HepG2 (cell line): Measurements from ENCODE around the gene PNLIPRP2. TPM values are rescaled to one million over a fixed set of nuclear protein-coding genes. Genes with fewer than 3 reads are reported as not detected.

ENCODE experiments used
- ATAC-seq: fragments of 200-7000 bp; cut with Tn5 transposase; 3 replicates; pipeline ENCODE4 v1.9.1; 2020; ENCODE audit warnings: mild to moderate bottlenecking, moderate library complexity
- BruUV-seq: library from RNA; stranded (reverse); fragments of 400-500 nt; replicated peaks from 2 replicates; lab custom pipeline; 2021; lab: Mats Ljungman, UMichigan
- CTCF ChIA-PET: fragments of 300-600 bp; formaldehyde crosslinking; extraction: SDS; loops from one replicate; lab custom pipeline; 2021; ENCODE audit warnings: low total read pairs, inconsistent platforms, low intra/inter-chr PET ratio; lab: Yijun Ruan, JAX
- POLR2A ChIA-PET: fragments of 350-600 bp; sonication (Branson Sonifier 250); formaldehyde crosslinking; loops from one replicate; lab custom pipeline; 2020; ENCODE audit warnings: antibody characterized with exemption, inconsistent platforms; lab: Yijun Ruan, JAX
- DNase-seq: peaks from one replicate; pipeline ENCODE4 v3.0.0-alpha.2; 2015; ENCODE audit warnings: low spot score
- FAIRE-seq: peaks from 3 replicates; lab custom pipeline; 2011; peaks lifted over from hg19 to GRCh38; lab: Jason Lieb, UNC
- H2AFZ ChIP-seq: one replicate; pipeline ENCODE4 v1.6.1; 2011; ENCODE audit warnings: low read length, inconsistent platforms
- H3K27ac ChIP-seq: fragments of 300-600 bp; 3 replicates; pipeline ENCODE4 v1.8.0; 2011; ENCODE audit warnings: mixed run types, mild to moderate bottlenecking, mixed read lengths, low read length, inconsistent platforms; ENCODE audit not compliant: insufficient read depth; ENCODE audit errors: extremely low read length
- H3K27me3 ChIP-seq, 2 experiments: fragments of 200-600 bp in 1 of 2; 2 replicates in 1 of 2; 3 replicates in 1 of 2; pipeline versions ENCODE4 v1.6.0 to v1.8.0; 2011; ENCODE audit warnings: low read length in 2 of 2, mild to moderate bottlenecking in 2 of 2, moderate library complexity in 2 of 2, inconsistent platforms in 1 of 2; ENCODE audit not compliant: insufficient read depth in 2 of 2, control insufficient read depth in 1 of 2
- H3K36me3 ChIP-seq, 2 experiments: fragments of 200-600 bp in 1 of 2; replicated peaks in 1 of 2; 2 replicates in 1 of 2; 3 replicates in 1 of 2; pipeline versions ENCODE4 v1.5.1 to v1.8.0; 2011; ENCODE audit warnings: low read length in 2 of 2, inconsistent platforms in 1 of 2; ENCODE audit not compliant: insufficient read depth in 2 of 2, control insufficient read depth in 1 of 2
- H3K4me1 ChIP-seq: 2 replicates; pipeline ENCODE4 v1.5.1; 2012; ENCODE audit warnings: low read length, inconsistent platforms; ENCODE audit not compliant: insufficient read depth
- H3K4me2 ChIP-seq: 2 replicates; pipeline ENCODE4 v1.6.0; 2011; ENCODE audit warnings: low read depth, low read length, inconsistent platforms
- H3K4me3 ChIP-seq, 3 experiments: fragments of 200-600 bp in 1 of 3; sonication (generic), shearing (Covaris generic) in 1 of 3; replicated peaks in 1 of 3; 2 replicates each; pipeline ENCODE4 v1.5.1; 2011 to 2016; ENCODE audit warnings: low read length in 3 of 3, inconsistent platforms in 2 of 3, low read depth in 2 of 3, mild to moderate bottlenecking in 2 of 3, control low read depth in 1 of 3, mixed read lengths in 1 of 3; ENCODE audit not compliant: insufficient read depth in 1 of 3
- H3K79me2 ChIP-seq: one replicate; pipeline ENCODE4 v1.6.1; 2011; ENCODE audit warnings: low read length, inconsistent platforms; ENCODE audit not compliant: insufficient read depth
- H3K9ac ChIP-seq: 2 replicates; pipeline ENCODE4 v1.6.0; 2011; ENCODE audit warnings: mild to moderate bottlenecking, low read depth, low read length, inconsistent platforms; ENCODE audit not compliant: insufficient read depth
- H3K9me3 ChIP-seq: 2 replicates; pipeline ENCODE4 v1.5.1; 2012; ENCODE audit warnings: mild to moderate bottlenecking, low read length
- H4K20me1 ChIP-seq: 2 replicates; pipeline ENCODE4 v1.6.0; 2011; ENCODE audit warnings: inconsistent platforms, mild to moderate bottlenecking, low read length, moderate library complexity; ENCODE audit not compliant: insufficient read depth
- HMGXB3 ChIP-seq: sonication (generic); formaldehyde crosslinking; IDR thresholded peaks from 2 replicates; pipeline ENCODE4 v1.4.0; 2020; ENCODE audit warnings: missing genetic modification reagents, borderline replicate concordance
- HNRNPH1 ChIP-seq: fragments of 200-400 bp; formaldehyde crosslinking; optimal IDR thresholded peaks from 2 replicates; pipeline ENCODE3; 2017; ENCODE audit warnings: mild to moderate bottlenecking, low read depth, low read length
- KAT2B ChIP-seq: fragments of 150-350 bp; IDR thresholded peaks from 2 replicates; pipeline ENCODE4 v1.6.1; 2014; ENCODE audit warnings: low read depth, low read length, borderline replicate concordance
- MBD4 ChIP-seq: IDR thresholded peaks from 2 replicates; pipeline ENCODE4 v1.6.1; 2012; ENCODE audit warnings: low read length, inconsistent platforms, borderline replicate concordance
- NFKBIZ ChIP-seq: IDR thresholded peaks from 2 replicates; pipeline ENCODE4 v1.6.1; 2018; ENCODE audit warnings: missing genetic modification reagents, missing compliant biosample characterization
- NR1H2 ChIP-seq: sonication (generic); formaldehyde crosslinking; IDR thresholded peaks from 2 replicates; pipeline ENCODE4 v1.8.1; 2022; ENCODE audit warnings: low read depth, missing genetic modification reagents, borderline replicate concordance
- SP5 ChIP-seq: IDR thresholded peaks from 2 replicates; pipeline ENCODE4 v1.6.1; 2016; ENCODE audit warnings: low read depth, borderline replicate concordance
- U2AF1 ChIP-seq: fragments of 200-400 bp; formaldehyde crosslinking; optimal IDR thresholded peaks from 2 replicates; pipeline ENCODE3; 2017; ENCODE audit warnings: mild to moderate bottlenecking, low read depth, low read length
- ZNF24 ChIP-seq: fragments of 450-650 bp; IDR thresholded peaks from 2 replicates; pipeline ENCODE4 v1.6.1; 2017; ENCODE audit warnings: antibody characterized with exemption, mild to moderate bottlenecking
- WGBS: methylation state at CpG from one replicate; pipeline ENCODE4 v1.1.6; 2017; ENCODE audit warnings: low lambda C conversion rate; 5-methylcytosine and 5-hydroxymethylcytosine counted together
- in situ Hi-C: cut with HindIII; loops from 2 replicates; pipeline ENCODE4 v1.10.0; 2017; ENCODE audit warnings: low pct_unique_long_range_greater_than_20kb; ENCODE audit not compliant: extremely low pct_ligation_motif_present
- intact Hi-C: fragments of 100-400 bp; cut with micrococcal nuclease; formaldehyde crosslinking; loops from one replicate; pipeline ENCODE4 v1.10.0; 2022; ENCODE audit not compliant: unreplicated experiment
- polyA plus RNA-seq, 8 experiments: library from polyadenylated mRNA; depleted of rRNA in 3 of 8; stranded (reverse) in 7 of 8; unstranded in 1 of 8; fragments of >200 nt; fragmentation: Illumina TruSeq in 4 of 8; extraction: Trizol in 4 of 8; gene quantifications; 2 replicates each; pipeline versions ENCODE4 v1.2.1 to v1.2.3, GENCODE V29; 2011 to 2016; ENCODE audit warnings: low read depth in 4 of 8, missing spikeins in 1 of 8, mixed read lengths in 1 of 8; ENCODE audit not compliant: insufficient read depth in 1 of 8
- total RNA-seq, 5 experiments: library from RNA; depleted of rRNA; stranded (reverse); fragments of >200 nt; fragmentation: Illumina TruSeq; extraction: Trizol; gene quantifications; 2 replicates each; pipeline ENCODE4 v1.2.3, GENCODE V29; 2016; ENCODE audit warnings: low read depth in 1 of 5
- TF ChIP-seq, protein P1 (sequence below): sonication (generic); formaldehyde crosslinking; IDR thresholded peaks from 2 replicates; pipeline ENCODE4 v1.9.0; 2022; ENCODE audit warnings: missing genetic modification reagents, mild to moderate bottlenecking, borderline replicate concordance
- TF ChIP-seq, protein P2 (sequence below): sonication (generic); formaldehyde crosslinking; conservative IDR thresholded peaks from 2 replicates; pipeline ENCODE4 v1.4.0; 2020; ENCODE audit warnings: missing genetic modification reagents
- TF ChIP-seq, protein P3 (sequence below): sonication (generic); formaldehyde crosslinking; conservative IDR thresholded peaks from 2 replicates; pipeline ENCODE4 v1.4.0; 2020; ENCODE audit warnings: missing genetic modification reagents

PNLIPRP2 gene
- total and polyA plus RNA-seq, 2 of the 13 experiments (the other 11 are each of a cell fraction or from before 2014, with no cell fraction given) = 0.21 to 0.97 TPM

DNA sequence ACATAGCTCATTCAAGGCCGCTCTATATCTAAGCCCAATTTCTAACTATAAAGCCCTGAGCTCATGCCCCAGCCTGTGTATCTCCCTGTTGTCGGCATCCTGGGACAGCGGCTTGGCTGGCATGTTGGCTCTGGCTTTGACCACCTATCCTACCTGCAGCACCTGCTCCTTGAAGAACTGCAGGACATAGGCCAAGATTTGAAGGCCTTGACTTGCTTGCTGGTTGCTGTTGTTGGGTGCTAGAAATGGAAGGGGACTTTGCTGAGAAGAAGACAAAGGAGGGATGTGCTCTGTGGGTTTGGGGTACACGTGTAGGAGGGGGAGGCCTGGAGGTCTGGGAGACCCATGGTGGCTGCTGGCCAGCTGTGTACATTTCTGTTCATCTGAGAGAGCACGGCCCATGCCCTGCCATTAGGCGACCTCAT is 11.1 kb downstream of the PNLIPRP2 start:
- Histone ChIP-seq H3K9ac (no peak overlapping the region), H3K36me3 (no peaks in the 10 kb centered on the region)
- intact Hi-C loops = no loop called here
- FAIRE-seq = no peak
- CTCF ChIA-PET = no interaction called here
- in situ Hi-C loops = no loop called here
- TF ChIP-seq, protein P1, sequence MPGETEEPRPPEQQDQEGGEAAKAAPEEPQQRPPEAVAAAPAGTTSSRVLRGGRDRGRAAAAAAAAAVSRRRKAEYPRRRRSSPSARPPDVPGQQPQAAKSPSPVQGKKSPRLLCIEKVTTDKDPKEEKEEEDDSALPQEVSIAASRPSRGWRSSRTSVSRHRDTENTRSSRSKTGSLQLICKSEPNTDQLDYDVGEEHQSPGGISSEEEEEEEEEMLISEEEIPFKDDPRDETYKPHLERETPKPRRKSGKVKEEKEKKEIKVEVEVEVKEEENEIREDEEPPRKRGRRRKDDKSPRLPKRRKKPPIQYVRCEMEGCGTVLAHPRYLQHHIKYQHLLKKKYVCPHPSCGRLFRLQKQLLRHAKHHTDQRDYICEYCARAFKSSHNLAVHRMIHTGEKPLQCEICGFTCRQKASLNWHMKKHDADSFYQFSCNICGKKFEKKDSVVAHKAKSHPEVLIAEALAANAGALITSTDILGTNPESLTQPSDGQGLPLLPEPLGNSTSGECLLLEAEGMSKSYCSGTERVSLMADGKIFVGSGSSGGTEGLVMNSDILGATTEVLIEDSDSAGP (CRISPR knock-in tag) = no peak
- TF ChIP-seq KAT2B (no peak), NFKBIZ (CRISPR knock-in tag) (no peak), SP5 (CRISPR knock-in tag) (no peak), NR1H2 (CRISPR knock-in tag) (no peak), HNRNPH1 (no peak), ZNF24 (no peak), HMGXB3 (CRISPR knock-in tag) (no peak), MBD4 (no peak), U2AF1 (no peak)
- TF ChIP-seq, protein P2, sequence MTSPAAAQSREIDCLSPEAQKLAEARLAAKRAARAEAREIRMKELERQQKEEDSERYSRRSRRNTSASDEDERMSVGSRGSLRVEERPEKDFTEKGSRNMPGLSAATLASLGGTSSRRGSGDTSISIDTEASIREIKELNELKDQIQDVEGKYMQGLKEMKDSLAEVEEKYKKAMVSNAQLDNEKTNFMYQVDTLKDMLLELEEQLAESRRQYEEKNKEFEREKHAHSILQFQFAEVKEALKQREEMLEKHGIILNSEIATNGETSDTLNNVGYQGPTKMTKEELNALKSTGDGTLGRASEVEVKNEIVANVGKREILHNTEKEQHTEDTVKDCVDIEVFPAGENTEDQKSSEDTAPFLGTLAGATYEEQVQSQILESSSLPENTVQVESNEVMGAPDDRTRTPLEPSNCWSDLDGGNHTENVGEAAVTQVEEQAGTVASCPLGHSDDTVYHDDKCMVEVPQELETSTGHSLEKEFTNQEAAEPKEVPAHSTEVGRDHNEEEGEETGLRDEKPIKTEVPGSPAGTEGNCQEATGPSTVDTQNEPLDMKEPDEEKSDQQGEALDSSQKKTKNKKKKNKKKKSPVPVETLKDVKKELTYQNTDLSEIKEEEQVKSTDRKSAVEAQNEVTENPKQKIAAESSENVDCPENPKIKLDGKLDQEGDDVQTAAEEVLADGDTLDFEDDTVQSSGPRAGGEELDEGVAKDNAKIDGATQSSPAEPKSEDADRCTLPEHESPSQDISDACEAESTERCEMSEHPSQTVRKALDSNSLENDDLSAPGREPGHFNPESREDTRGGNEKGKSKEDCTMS = no peak
- TF ChIP-seq, protein P3, sequence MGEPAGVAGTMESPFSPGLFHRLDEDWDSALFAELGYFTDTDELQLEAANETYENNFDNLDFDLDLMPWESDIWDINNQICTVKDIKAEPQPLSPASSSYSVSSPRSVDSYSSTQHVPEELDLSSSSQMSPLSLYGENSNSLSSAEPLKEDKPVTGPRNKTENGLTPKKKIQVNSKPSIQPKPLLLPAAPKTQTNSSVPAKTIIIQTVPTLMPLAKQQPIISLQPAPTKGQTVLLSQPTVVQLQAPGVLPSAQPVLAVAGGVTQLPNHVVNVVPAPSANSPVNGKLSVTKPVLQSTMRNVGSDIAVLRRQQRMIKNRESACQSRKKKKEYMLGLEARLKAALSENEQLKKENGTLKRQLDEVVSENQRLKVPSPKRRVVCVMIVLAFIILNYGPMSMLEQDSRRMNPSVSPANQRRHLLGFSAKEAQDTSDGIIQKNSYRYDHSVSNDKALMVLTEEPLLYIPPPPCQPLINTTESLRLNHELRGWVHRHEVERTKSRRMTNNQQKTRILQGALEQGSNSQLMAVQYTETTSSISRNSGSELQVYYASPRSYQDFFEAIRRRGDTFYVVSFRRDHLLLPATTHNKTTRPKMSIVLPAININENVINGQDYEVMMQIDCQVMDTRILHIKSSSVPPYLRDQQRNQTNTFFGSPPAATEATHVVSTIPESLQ (CRISPR knock-in tag) = no peak
- TF ChIP-seq, all 625 proteins: peak for 0
- H3K79me2 ChIP-seq = no peaks in the 10 kb centered on the region
- H3K4me1 ChIP-seq = no peaks in the 10 kb centered on the region
- POLR2A ChIA-PET = no interaction called here
- ATAC-seq = no peak
- no peaks in the 10 kb centered on the region for H3K27me3 ChIP-seq
- no peaks in the 10 kb centered on the region for H4K20me1 ChIP-seq
- H3K4me3 ChIP-seq = no peak overlapping the region
- H2AFZ ChIP-seq = no peak overlapping the region
- H3K9me3 ChIP-seq = no peaks in the 10 kb centered on the region
- no peak overlapping the region for H3K27ac ChIP-seq
- no TSS peak for BruUV-seq
- 56% methylated on average over 6 of the region's 6 CpGs for WGBS
- DNase-seq = no peak
- no peak overlapping the region for H3K4me2 ChIP-seq
